HG02759 (cell line): ENCODE data around the gene HSF4.

Source experiments
- ATAC-seq: cut with Tn5 transposase; IDR thresholded peaks from one replicate; pipeline ENCODE4 v1.9.1; 2021; ENCODE audit warnings: mild to moderate bottlenecking, moderate library complexity; ENCODE audit not compliant: unreplicated experiment

The HSF4 gene

DNA sequence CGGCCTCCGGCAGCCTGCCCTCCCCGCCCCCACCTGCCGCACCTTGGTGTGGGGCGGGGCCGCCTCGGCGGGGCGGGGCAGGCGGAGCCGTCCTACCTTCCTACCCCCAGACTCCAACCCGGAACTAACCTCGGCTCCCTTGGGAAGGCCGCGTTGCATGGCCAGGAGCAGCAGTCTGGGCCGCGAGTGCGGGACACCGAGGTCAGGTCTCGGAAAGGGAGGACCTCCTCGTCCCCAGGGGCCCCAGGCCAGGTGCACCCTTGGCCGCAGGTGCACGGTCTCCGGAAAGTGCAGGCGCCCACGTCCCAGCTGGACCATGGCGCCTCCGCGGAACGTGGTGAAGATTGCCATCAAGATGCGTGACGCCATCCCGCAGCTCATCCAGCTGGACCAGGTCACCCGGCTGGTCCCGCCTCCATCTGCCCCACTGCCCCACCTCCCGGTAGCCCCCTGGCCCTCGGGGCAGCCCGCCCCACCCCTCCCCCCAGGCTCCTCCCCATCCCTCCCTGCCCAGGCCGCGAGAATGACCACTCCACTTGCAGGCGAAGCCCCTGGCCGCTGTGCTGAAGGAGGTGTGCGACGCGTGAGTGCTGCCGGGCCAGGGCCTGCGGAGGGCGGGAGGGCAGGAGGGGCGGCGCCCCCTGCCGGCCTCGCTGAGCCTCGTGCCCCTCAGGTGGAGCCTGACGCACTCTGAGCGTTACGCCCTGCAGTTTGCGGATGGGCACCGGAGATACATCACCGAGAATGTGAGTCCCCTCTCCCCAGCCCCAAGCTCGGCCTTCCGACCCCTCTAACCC is 34.7 kb downstream of the HSF4 start, which contains the start of gene ELMO3:
ELMO3 (plus strand) TSS at position 121 of the 797 bp plus-strand sequence; CDS start at position 317, 196 bp downstream.
- ATAC-seq, result no peak

- no peak for ATAC-seq
Observed at GRCh38 chr16:67199808-67200198, 35.3 kb downstream of the HSF4 start.

GRCh38 chr16:67200491-67200890 is 35.9 kb downstream of the HSF4 start:
- ATAC-seq, result no peak

DNA sequence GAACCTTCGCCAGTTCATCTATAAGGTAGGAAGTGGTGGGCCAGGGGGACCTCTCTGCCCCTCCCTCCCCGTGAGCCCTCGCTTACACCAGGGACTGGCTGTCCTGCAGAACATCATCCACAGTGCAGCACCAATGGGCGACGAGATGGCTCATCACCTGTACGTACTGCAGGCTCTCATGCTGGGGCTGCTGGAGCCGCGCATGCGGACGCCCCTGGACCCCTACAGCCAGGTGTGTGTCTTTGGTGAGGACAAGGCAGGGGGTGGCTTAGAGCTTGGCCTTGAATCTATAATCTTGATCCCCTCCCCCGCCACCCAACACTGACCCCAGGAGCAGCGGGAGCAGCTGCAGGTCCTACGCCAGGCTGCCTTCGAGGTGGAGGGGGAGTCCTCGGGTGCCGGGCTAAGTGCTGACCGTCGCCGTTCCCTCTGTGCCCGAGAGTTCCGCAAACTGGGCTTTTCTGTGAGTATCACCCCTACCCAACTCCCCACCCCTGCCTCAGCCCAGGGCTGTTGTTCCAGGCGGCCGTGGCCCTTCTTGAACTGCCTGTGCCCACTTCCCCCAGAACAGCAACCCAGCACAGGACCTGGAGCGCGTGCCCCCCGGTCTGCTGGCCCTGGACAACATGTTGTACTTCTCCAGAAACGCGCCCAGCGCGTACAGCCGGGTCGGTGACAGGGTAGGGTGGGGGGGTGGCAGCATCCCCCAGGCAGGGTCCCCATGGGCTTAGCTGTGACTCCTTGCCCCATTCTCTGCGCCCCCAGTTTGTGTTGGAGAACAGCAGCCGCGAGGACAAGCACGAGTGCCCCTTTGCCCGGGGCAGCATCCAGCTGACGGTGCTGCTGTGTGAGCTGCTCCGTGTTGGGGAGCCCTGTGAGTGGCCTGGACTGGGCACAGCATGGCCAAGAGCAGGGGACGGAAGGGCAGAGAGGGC is 37.1 kb downstream of the HSF4 start:
- no peak for ATAC-seq

GRCh38 chr16:67202426-67202825 is 37.9 kb downstream of the HSF4 start:
- no peak for ATAC-seq

DNA sequence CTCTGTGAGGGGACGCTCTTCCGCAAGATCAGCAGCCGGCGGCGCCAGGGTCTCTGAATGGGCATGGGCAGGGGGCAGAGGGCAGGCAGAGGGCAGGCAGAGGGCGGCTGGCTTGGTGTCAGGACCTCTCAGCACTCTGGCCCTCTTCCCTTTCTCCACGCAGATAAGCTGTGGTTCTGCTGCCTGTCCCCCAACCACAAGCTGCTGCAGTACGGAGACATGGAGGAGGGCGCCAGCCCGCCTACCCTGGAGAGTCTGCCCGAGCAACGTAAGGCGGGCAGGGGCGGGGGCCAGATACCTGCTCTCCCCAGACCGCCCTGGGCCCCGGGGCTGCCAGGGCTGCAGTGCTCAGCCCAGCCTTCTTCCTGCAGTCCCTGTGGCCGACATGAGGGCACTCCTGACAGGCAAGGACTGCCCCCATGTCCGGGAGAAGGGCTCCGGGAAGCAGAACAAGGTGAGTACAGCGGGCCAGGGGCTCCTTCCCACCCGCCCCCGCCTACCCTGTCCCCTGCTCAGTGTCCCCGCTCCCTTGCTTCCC is 38.5 kb downstream of the HSF4 start:
- ATAC-seq, result no peak

GRCh38 chr16:67204076-67204475 is 39.5 kb downstream of the HSF4 start:
- ATAC-seq, result no peak

GRCh38 chr16:67206129-67206837 is 41.7 kb downstream of the HSF4 start:
- no peak for ATAC-seq

- ATAC-seq, result no peak
Observed at GRCh38 chr16:67206838-67207248, 42.3 kb downstream of the HSF4 start.

GRCh38 chr16:67207249-67208091 is 42.9 kb downstream of the HSF4 start:
- ATAC-seq, result no peak

DNA sequence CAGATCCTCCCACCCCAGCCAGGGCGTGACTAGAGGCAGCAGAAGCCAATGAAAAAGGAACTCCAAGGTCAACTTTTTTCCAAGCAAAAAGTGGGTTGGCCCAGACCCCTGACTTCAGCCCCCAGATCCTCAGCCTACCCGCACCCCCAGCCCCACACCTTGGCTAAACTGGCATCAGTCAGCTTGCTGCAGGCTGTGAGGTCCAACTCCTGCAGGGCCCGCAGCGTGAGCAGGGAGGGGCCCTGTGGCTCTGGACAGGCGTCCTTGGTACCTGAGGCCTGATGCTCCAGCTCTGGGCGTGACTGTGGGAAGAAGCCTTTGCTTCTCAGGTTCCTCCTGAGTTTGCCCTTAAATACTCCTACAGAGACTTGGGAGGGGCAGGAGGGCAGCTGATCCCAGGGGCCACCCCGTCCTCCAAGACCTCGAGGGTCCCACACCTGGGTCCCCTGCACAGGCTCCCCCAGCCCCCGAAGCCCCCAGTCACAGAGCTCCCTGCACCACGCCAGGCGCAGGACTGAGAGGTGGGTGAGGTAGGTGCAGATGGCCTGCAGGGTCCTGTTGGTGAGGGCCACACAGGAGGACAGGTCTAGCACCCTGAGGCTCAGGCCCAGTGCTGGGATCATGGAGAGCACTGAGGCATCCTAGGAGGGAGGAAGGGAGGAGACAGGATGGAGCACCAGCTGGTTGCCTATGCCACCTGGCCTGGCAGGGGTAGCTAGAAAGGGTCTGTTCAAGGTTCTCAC is 43.8 kb downstream of the HSF4 start:
- ATAC-seq, result no peak

DNA sequence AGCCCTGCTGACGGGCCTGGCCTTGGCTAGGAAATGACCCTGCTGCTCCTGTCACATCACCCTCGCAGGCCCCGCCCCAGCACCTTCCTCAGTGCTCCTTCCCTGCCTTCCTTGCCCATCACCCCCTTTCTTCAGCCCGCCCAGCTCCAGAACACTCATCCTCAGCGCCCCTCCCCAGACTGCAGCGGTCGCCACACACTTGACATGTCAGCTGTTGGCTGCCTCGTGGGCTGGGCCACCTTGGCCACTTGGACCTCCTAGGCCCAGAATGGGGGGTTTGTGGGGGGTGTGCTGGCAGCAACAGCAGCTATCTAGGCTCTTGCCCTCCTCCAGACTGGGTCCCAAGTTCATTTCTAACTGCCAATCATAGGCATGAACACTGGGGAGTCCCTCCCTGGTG is 45.0 kb downstream of the HSF4 start:
- ATAC-seq, result no peak

DNA sequence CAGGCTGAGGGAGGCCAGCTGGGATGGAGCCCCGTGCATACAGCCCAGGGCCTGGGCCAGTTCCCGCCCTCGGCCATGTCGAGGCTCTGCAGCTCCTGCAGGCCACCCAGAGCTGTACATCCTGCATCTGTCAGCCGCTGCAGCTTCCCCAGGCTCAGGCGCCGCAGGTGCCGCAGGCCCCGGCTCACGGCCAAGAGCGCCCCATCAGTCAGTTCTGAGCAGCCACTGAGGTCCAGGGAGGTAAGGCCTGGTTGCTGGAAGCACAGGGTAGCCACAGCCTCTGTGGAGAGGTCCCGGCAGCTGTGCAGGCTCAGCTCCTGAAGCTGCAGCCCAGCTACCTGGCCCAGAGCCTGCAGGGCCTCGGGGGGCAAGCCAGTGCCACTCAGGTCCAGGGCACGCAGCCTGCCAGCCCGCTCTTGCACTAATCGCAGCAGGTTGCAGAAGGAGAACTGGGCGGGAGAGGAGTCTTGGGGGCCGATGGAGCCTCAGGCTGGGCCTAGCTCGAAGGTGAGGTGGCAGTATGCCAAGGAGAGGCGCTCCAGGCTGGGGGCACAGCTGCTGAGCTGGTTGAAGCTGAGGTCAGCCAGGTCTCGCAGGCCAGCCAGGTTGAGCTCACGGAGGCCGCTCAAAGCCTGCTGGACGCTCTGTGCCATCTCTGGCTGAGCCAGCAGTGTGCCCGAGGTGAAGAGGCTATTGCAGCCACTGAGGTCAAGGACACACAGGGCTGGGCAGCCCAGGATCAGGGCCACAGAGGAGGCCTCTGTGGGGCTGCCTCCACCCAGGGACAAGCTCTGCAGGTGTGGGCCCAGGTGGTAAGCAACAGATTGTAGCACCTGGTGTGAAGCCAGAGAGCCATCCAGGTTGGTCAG is 45.8 kb downstream of the HSF4 start:
- no peak for ATAC-seq

- ATAC-seq, result no peak
Observed at GRCh38 chr16:67211674-67212073, 47.1 kb downstream of the HSF4 start.

- ATAC-seq, result no peak
Observed at GRCh38 chr16:67212766-67213165, 48.2 kb downstream of the HSF4 start.

DNA sequence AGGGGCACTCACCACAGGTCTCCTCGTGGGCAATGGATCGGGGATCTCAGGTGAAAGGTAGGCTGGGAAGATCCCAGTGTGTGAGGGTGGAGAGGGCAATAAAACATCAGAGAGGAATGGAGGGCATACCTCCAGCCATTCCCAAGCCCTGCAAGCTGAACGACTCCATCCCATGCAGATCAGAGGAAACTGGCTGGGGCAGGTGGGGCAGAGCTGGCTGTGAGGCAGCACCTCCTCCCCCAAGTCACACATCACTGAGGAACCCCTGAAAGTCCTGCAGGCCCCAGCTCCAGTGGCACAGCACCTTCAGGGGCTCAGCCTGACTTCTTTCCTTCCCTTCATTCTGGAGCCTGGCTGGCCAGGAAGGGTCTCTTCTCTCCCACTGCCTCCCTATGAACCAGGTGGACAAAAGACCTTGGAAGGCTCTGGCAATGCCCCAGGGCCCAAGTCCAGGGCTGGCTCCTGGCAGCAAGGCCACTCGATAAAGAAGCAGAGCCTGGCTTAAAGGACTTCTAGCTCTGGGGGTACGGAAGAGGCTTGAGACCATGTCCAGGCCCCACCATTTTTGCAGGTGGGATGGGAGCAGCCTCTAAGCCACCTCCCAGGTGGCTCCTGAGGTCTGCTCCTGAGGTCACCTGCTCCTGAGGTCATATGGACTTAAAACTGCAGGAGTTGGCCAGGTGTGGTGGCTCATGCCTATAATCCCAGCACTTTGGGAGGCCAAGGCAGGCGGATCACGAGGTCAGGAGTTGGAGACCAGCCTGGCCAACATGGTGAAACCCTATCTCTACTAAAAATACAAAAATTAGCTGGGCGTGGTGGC is 48.9 kb downstream of the HSF4 start:
- ATAC-seq, result no peak

DNA sequence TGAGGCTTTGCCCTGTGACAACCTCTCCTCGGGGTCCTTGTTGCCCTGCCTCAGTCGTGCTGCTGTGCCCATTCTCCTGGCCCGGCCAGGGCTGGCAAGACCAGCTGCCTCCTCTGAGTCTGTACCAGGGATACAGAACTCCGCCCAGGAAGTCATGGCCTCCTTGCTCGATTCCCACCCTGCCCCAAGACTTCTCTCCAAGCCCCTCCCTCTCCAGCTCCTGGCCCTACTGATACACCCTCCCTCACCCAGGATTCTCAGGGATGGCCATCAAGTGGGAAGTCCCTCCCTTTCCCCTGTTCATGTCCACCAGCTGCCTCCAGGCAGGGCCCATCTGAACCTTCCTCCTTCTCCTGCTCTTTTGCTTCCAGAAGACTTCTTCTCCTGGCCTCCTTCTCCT is 51.2 kb downstream of the HSF4 start:
- ATAC-seq, result no peak
